HUDEP-2 (cell line): Measurements from ENCODE around the gene WDR47.
"Not testable (repeated sequence)": the region's sequence is repeated elsewhere in the genome, so short reads cannot be mapped to it uniquely, and the experiment has no call there.

Experiments used
- DNase-seq, 76 experiments: peaks; one replicate each; lab custom pipeline; 2025; ENCODE audit not compliant: unreplicated experiment in 76 of 76; lab: John Stamatoyannopoulos, UW

WDR47 gene

GRCh38 chr1:109056064-109056463, 14.2 kb upstream of the WDR47 start:
- peak in 1 of 76 experiments; percentile 3 for DNase-seq

GRCh38 chr1:109052145-109052544, 10.2 kb upstream of the WDR47 start:
- DNase-seq: not testable (repeated sequence)

DNA sequence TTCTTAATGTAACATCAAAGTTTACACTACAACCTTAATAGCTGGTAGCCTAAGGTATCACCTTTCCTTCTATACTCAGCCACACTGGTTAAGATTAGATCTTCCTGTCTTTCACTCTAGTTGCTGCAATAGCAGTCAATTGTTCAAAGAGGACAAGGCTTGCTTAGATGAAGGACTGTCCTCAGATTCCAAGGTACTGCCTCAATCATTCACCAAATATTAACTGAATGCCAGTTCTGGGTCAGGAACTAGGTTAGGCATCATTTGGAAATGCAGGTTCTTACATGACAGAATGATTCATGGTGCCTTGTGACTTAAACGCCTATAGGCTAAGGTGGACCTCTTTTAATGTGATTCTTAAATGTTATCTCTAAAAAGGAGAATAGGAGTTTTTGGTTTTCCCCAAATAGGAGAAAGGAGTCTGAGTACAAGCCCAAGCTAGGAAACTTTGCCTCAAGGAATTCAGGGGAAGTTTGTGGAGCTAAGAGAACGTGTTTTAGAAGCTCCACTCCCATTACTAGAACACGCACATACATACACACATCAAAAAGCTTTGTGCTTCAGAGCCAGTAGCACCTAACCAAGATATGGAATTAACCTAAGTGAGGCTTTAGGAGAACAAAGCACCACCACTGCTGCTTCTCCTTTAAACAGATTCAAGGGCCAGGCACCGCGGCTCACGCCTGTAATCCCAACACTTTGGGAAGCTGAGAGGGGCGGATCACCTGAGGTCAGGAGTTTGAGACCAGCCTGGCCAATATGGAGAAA, 8.5 kb upstream of the WDR47 start:
- DNase-seq: no peak

DNA sequence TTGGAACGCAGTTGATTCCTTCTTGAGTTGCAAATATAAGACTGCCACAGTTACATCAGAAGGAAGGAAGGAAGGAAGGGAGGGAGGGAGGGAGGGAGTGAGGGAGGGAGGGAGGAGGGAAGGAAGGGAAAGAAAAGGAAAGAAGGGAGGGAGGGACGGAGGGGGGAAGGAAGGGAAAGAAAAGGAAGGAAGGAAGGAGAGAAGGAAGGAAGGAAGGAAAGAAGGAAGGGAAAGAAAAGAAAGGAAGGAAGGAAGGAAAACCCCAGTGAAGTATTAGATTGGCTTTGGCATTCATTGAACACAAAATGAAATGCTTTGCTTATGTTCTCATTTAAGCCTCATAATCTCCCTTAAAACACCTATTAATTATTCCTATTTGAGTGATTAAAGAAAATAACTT, 6.4 kb upstream of the WDR47 start:
- DNase-seq: no peak

- no peak for DNase-seq
These were observed 5.4 kb upstream of the WDR47 start for GRCh38 chr1:109047339-109047738.

- no peak for DNase-seq
These were observed 4.8 kb upstream of the WDR47 start for GRCh38 chr1:109046671-109047070.

DNA sequence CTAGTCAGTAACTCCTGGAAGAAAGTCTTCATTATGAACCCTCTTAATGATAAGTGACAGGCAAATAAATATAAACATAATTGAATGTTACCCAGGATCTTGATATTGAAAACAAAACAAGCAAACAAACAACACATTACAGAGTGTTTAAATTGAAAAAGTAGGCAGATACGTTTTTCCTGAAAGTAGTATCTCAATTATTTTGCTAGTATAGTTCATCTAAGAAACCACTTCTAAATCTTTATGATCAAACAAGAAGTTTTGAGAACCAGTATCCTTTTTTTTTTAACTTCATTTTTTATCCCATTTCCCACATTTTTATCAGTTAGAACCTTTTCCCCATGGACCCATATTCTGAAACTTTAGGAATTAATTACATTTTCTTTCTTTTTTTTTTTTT, 3.7 kb upstream of the WDR47 start:
- no peak for DNase-seq

DNA sequence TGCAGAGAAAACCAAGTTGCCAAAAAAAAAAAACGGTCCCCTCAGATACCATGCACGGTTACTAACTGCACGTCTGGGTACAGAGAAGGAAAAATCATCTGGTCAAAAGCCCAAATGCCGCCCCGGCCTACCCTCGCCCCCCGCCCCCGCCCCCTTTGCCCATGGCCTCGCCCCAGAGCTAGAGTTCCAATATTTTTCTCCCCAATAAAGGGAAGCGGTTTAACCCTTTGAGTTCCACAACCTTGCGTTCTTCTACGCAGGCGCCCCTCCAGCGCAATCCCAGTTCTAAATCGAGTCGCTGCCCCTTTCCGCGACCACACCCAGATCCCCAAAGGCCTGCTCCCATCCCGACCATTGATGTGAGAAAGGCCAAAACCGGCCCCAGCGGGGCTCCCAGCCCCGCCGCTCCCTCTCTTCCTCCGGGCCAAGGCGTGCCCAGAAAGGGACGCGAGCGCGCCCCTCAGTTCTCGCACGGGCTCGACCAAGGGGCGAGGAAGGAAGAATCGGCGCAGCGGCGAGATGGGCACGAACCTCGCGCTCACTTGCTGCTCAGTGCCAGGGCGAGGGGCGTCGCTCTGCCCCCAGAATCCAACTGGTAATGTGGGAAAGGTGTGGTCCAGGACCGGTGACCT, 797 bp downstream of the WDR47 start:
- DNase-seq: peak in 8 of 76 experiments; percentile 5 to 43 (median 22)

DNA sequence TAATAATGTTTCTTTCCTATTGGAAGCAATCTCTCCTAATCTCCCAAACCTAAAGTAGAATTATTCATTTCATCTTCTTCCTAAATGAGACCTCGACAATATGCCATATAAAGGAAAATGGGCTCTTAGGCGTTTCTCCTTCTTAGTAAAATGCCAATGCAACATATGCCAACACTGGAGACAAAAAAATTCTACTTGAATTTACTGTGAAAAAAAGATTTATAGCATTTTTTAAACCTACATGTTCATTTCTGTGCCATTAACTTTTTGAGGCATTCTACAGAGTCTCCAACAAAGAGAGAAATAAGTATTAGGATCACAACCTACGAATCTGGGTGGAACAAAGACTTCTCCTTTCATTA, 1.3 kb downstream of the WDR47 start:
- DNase-seq: no peak

- DNase-seq: no peak
These were observed 7.5 kb downstream of the WDR47 start for GRCh38 chr1:109034382-109034781.

GRCh38 chr1:109029493-109029892, 12.4 kb downstream of the WDR47 start:
- DNase-seq: not testable (repeated sequence)

DNA sequence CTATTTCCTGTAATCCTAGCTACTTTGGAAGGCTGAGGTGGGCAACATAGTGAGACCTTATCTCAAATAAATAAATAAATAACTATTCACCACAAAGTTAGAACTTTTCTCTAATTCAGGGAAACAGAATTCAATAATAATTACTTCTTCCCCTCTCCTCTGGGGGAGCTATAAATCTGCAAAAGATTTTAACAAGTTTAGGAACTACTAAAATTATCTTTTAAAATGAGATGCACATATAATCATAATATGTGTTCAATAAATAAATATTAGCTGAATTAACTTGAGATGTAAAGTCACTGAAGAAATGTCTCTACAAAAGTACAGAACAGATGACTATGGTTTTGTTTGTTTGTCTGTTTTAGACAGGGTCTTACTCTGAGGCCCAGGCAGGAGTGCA, 14.1 kb downstream of the WDR47 start:
- DNase-seq: no peak

- no peak for DNase-seq
These were observed 16.2 kb downstream of the WDR47 start for GRCh38 chr1:109025694-109026093.

DNA sequence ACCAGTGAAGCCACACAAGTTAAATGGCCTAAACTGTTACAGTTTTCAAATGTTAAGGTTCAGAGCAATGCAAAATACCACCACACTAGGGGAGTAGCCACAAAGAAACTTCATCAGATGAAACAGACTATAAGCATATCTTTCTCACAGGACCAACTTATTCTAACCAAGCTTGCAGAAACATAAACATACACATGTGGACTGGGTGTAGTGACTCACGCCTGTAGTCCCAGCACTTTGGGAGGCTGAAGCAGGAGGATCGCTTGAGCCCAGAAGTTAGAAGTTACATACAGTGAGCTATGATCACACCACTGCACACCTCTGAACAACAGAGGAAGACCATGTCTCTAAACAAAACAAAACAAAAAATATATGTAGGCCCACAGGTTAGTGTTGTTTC, 17.3 kb downstream of the WDR47 start:
- DNase-seq: no peak

- DNase-seq: no peak
These were observed 21.1 kb downstream of the WDR47 start for GRCh38 chr1:109020693-109021257.

- not testable (repeated sequence) for DNase-seq
These were observed 24.2 kb downstream of the WDR47 start for GRCh38 chr1:109017719-109018118.

DNA sequence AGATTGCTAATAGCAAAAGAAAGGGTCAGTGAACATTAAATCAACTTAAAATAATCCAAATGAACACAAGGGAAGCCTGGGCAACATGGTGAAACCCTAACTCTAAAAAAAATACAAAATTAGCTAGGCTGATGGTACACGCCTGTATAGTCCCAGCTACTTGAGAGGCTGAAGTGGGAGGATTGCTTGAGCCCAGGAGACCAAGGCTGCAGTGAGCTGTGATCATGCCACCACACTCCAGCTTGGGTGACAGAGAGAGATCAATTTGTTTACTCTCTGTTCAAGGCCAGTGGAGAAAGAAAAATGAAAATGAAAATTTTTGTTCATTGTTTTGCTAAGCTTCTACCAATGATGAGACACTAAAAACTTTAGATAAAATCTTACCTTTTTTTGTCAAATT, 24.8 kb downstream of the WDR47 start:
- DNase-seq: no peak

- no peak for DNase-seq
These were observed 30.6 kb downstream of the WDR47 start for GRCh38 chr1:109011335-109011734.

DNA sequence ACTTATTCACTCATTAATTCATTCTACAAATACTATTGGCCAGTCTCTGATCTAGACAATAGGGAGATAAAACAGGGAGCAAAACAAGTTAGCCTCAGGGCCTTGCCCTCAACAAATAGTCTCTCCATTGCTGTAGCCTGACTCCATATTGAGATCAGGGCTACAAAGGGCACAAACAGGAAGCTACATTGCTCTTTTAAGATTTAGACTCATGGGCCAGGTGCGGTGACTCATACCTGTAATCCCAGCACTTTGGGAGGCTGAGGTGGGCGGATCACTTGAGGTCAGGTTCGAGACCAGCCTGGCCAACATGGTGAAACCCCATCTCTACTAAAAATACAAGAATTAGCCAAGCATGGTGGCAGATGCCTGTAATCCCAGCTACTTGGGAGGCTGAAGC, 45.3 kb downstream of the WDR47 start:
- not testable (repeated sequence) for DNase-seq

DNA sequence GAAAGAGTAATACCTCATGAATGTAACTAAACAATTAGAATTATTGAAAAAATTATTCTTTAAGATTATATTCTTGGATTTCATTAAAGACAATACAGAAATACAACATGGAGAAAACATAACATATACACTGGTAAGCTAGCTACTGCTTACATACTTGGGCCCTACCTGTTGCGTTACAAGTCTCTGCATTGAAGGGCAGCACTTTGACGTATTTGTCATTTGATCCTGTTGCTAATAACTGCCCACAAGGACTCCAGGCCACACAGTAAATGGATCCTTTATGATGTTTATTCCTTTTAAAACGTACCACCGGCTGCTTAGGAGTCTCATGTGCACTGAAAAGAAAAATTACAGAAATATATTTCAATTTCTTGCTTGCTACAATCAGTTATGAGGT, 58.8 kb downstream of the WDR47 start:
- no peak for DNase-seq

GRCh38 chr1:108976658-108977057, 65.2 kb downstream of the WDR47 start:
- no peak for DNase-seq

- no peak for DNase-seq
These were observed 69.0 kb downstream of the WDR47 start for GRCh38 chr1:108972951-108973350.
